ENCODE data around the gene ITGAD. TPM values are rescaled to one million over a fixed set of nuclear protein-coding genes. Genes with fewer than 3 reads are reported as not detected.

ITGAD gene
- total RNA-seq, 1 experiment from 2014 or later = not detected

GRCh38 chr16:31453255-31454204 lies 60.4 kb downstream of the ITGAD start:
- Histone ChIP-seq H3K4ac (ENCODE audit: low read depth, low read length) (no peak overlapping the region), H4K5ac (ENCODE audit: insufficient read length, low read depth, low read length) (no peak overlapping the region), H2AFZ (ENCODE audit: low read length) (no peak overlapping the region), H3K9me3 (ENCODE audit: control insufficient read depth, low read depth, low read length) (no peaks in the 10 kb centered on the region), H3K23ac (ENCODE audit: insufficient read length, low read depth, low read length) (no peak overlapping the region), H3T11ph (ENCODE audit: low read length) (no peak overlapping the region), H2AK5ac (ENCODE audit: insufficient read length, low read length) (no peak overlapping the region), H3K27ac (ENCODE audit: insufficient read length, low read depth, low read length) (no peak overlapping the region), H2BK12ac (ENCODE audit: insufficient read length, low read depth, low read length) (no peak overlapping the region), H3K4me2 (ENCODE audit: insufficient read depth, insufficient read length, low read length) (peak overlapping the region; percentile 24), H3K79me2 (ENCODE audit: insufficient read depth, low read length) (no peaks in the 10 kb centered on the region; the same call in 1 of the 2 replicates), H4K8ac (replicated peaks; ENCODE audit: insufficient read length, low read depth, low read length) (no peak overlapping the region), H3K23me2 (ENCODE audit: insufficient read length, low read depth, low read length, poor library complexity, severe bottlenecking) (peaks cover 6% of the 10 kb centered on the region), H4K20me1 (ENCODE audit: control insufficient read depth, insufficient read depth, insufficient read length) (no peaks in the 10 kb centered on the region), H3K14ac (ENCODE audit: insufficient read depth, low read length) (no peak overlapping the region), H3K18ac (ENCODE audit: insufficient read length, low read depth, low read length) (no peak overlapping the region), H3K9ac (ENCODE audit: extremely low read depth, insufficient read length, low read length) (no peak overlapping the region), H3K27me3 (ENCODE audit: insufficient read depth, low read length) (no peaks in the 10 kb centered on the region), H2BK120ac (ENCODE audit: low read depth, low read length, poor library complexity, severe bottlenecking) (no peak overlapping the region), H4K91ac (ENCODE audit: insufficient read length, low read depth, low read length) (no peak overlapping the region), H3K79me1 (ENCODE audit: insufficient read depth, low read depth, low read length, poor library complexity, severe bottlenecking) (peaks cover 4% of the 10 kb centered on the region), H2BK5ac (ENCODE audit: insufficient read length, low read length) (no peak overlapping the region), H3K4me1 (ENCODE audit: insufficient read depth, low read length) (peaks cover 9% of the 10 kb centered on the region; the same call in 1 of the 2 replicates), H2BK20ac (ENCODE audit: low read depth, low read length, poor library complexity, severe bottlenecking) (no peak overlapping the region), H3K56ac (ENCODE audit: insufficient read length, low read depth, low read length) (no peak overlapping the region), H2BK15ac (ENCODE audit: low read depth, low read length) (no peak overlapping the region)
- Mint-ChIP-seq H3K27me3 (ENCODE audit: low read depth) (peaks cover 3% of the 10 kb centered on the region), H3K36me3 (ENCODE audit: insufficient read depth in 1 of 3, low read depth in 3 of 3) (peaks cover 0 to 5% (median 0%) of the 10 kb centered on the region in 3 experiments; a peak in 4 of 7 replicates), H3K4me1 (peaks cover 36 to 47% of the 10 kb centered on the region in 2 experiments), H3K9me3 (no peaks in the 10 kb centered on the region), H3K27ac (peak overlapping the region; percentile 34 to 51 (median 48); a peak in 6 of 7 replicates), H3K4me3 (peak overlapping the region; percentile 0 to 19; a peak in 3 of 5 replicates)
- WGBS (ENCODE audit: extremely low coverage, insufficient read length, low lambda C conversion rate) = no CpG with 5 or more reads among the region's 20 CpGs
- TF ChIP-seq, protein P1, sequence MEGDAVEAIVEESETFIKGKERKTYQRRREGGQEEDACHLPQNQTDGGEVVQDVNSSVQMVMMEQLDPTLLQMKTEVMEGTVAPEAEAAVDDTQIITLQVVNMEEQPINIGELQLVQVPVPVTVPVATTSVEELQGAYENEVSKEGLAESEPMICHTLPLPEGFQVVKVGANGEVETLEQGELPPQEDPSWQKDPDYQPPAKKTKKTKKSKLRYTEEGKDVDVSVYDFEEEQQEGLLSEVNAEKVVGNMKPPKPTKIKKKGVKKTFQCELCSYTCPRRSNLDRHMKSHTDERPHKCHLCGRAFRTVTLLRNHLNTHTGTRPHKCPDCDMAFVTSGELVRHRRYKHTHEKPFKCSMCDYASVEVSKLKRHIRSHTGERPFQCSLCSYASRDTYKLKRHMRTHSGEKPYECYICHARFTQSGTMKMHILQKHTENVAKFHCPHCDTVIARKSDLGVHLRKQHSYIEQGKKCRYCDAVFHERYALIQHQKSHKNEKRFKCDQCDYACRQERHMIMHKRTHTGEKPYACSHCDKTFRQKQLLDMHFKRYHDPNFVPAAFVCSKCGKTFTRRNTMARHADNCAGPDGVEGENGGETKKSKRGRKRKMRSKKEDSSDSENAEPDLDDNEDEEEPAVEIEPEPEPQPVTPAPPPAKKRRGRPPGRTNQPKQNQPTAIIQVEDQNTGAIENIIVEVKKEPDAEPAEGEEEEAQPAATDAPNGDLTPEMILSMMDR (conservative IDR thresholded peaks at IDR 0.05) = no peak
- peak; percentile 44 for DNase-seq

Data from H9 (cell line).